ENCODE measurements around the gene DDX27.

- TF ChIP-seq REST (IDR thresholded peaks at IDR 0.05; ENCODE audit: low read depth, low read length) (no peak), TEAD4 (IDR thresholded peaks at IDR 0.05; ENCODE audit: borderline replicate concordance, insufficient read depth) (no peak), CTCF (IDR thresholded peaks at IDR 0.05) (no peak), FOSL2 (IDR thresholded peaks at IDR 0.05; ENCODE audit: borderline replicate concordance, low read depth) (no peak), SMC3 (IDR thresholded peaks at IDR 0.05; ENCODE audit: low read depth, low read length) (no peak), POLR2AphosphoS5 (IDR thresholded peaks at IDR 0.05; ENCODE audit: low read depth, low read length) (no peak), TCF12 (IDR thresholded peaks at IDR 0.05) (no peak), RFX5 (IDR thresholded peaks at IDR 0.05; ENCODE audit: low read length) (no peak), JUND (IDR thresholded peaks at IDR 0.05) (no peak), FOXM1 (IDR thresholded peaks at IDR 0.05; ENCODE audit: low read depth) (no peak)
These were observed 67.7 kb downstream of the DDX27 start for GRCh38 chr20:49286689-49287551.
